Calu3 (cell line): ENCODE results near the gene DRAP1. TPM values are rescaled to one million over a fixed set of nuclear protein-coding genes. Genes with fewer than 3 reads are reported as not detected.

Experiments
- BruUV-seq: library from RNA; stranded (reverse); fragments of 400-500 nt; replicated peaks from 2 replicates; lab custom pipeline; 2021; lab: Mats Ljungman, UMichigan
- CTCF ChIA-PET: fragments of 300-600 bp; sonication (Branson Sonifier 250); formaldehyde crosslinking; loops from one replicate; lab custom pipeline; 2022; ENCODE audit warnings: antibody characterized with exemption; lab: Charles Lee
- DNase-seq: peaks from one replicate; pipeline ENCODE4 v3.0.0; 2022
- H3K27ac Mint-ChIP-seq: one replicate; pipeline ENCODE4 v1.8.0; 2022; ENCODE audit warnings: mixed read lengths; ENCODE audit not compliant: unreplicated experiment
- H3K27me3 Mint-ChIP-seq: one replicate; pipeline ENCODE4 v1.8.0; 2022; ENCODE audit warnings: mixed read lengths; ENCODE audit not compliant: unreplicated experiment
- H3K36me3 Mint-ChIP-seq: one replicate; pipeline ENCODE4 v1.8.0; 2022; ENCODE audit warnings: mild to moderate bottlenecking, moderate library complexity, mixed read lengths; ENCODE audit not compliant: insufficient read depth, unreplicated experiment
- H3K4me1 Mint-ChIP-seq: one replicate; pipeline ENCODE4 v1.8.0; 2022; ENCODE audit warnings: mild to moderate bottlenecking, low read depth, mixed read lengths; ENCODE audit not compliant: unreplicated experiment
- H3K4me3 Mint-ChIP-seq: one replicate; pipeline ENCODE4 v1.8.0; 2022; ENCODE audit warnings: mild to moderate bottlenecking, low read depth, moderate library complexity, mixed read lengths; ENCODE audit not compliant: unreplicated experiment
- H3K9me3 Mint-ChIP-seq: one replicate; pipeline ENCODE4 v1.8.0; 2022; ENCODE audit warnings: low read depth, mixed read lengths; ENCODE audit not compliant: unreplicated experiment
- CTCF ChIP-seq: fragments of 200-600 bp; IDR thresholded peaks from one replicate; pipeline ENCODE4 v1.8.0; 2022; ENCODE audit warnings: antibody characterized with exemption; ENCODE audit not compliant: unreplicated experiment
- intact Hi-C: fragments of 100-400 bp; cut with micrococcal nuclease; formaldehyde crosslinking; loops from one replicate; pipeline ENCODE4 v1.10.0; 2022; ENCODE audit not compliant: unreplicated experiment
- total RNA-seq: library from RNA; stranded (reverse); gene quantifications from 2 replicates; pipeline ENCODE4 v1.2.3, GENCODE V29; 2022

Gene DRAP1
- total RNA-seq, 1 experiment from 2014 or later = 114 TPM

- BruUV-seq = no TSS peak
- intact Hi-C loops = no loop called here
- Mint-ChIP-seq H3K9me3 (no peaks in the 10 kb centered on the region), H3K4me1 (peaks cover 33% of the 10 kb centered on the region), H3K27ac (peak overlapping the region; percentile 52), H3K36me3 (peaks cover 76% of the 10 kb centered on the region), H3K4me3 (peak overlapping the region; percentile 94), H3K27me3 (no peaks in the 10 kb centered on the region)
- no peak for DNase-seq
- no peak for TF ChIP-seq CTCF
- CTCF ChIA-PET = no interaction called here
Observed at GRCh38 chr11:65919573-65920371, 546 bp downstream of the DRAP1 start.

GRCh38 chr11:65920372-65920802 lies 1.2 kb downstream of the DRAP1 start:
- CTCF ChIA-PET = no interaction called here
- no peaks in the 10 kb centered on the region for H3K27me3 Mint-ChIP-seq
- H3K4me1 Mint-ChIP-seq = peaks cover 27% of the 10 kb centered on the region
- H3K27ac Mint-ChIP-seq = peak overlapping the region; percentile 52
- TF ChIP-seq CTCF = no peak
- BruUV-seq = no TSS peak
- no peak for DNase-seq
- H3K36me3 Mint-ChIP-seq = peaks cover 70% of the 10 kb centered on the region
- intact Hi-C loops = no loop called here
- peak overlapping the region; percentile 94 for H3K4me3 Mint-ChIP-seq
- H3K9me3 Mint-ChIP-seq = no peaks in the 10 kb centered on the region

GRCh38 chr11:65921033-65921555 lies 1.9 kb downstream of the DRAP1 start:
- no peak overlapping the region for H3K27ac Mint-ChIP-seq
- DNase-seq = no peak
- intact Hi-C loops = no loop called here
- no peak for TF ChIP-seq CTCF
- no peaks in the 10 kb centered on the region for H3K9me3 Mint-ChIP-seq
- CTCF ChIA-PET = interaction anchor here (0.6 kb wide), 1 partner anchor 23 kb away, joined by 3 read pairs; no protein-coding TSS in a partner anchor
- H3K4me1 Mint-ChIP-seq = peaks cover 20% of the 10 kb centered on the region
- H3K4me3 Mint-ChIP-seq = peak overlapping the region; percentile 94
- H3K36me3 Mint-ChIP-seq = peaks cover 63% of the 10 kb centered on the region
- no TSS peak for BruUV-seq
- H3K27me3 Mint-ChIP-seq = no peaks in the 10 kb centered on the region

- H3K9me3 Mint-ChIP-seq = no peaks in the 10 kb centered on the region
- H3K4me3 Mint-ChIP-seq = no peak overlapping the region
- no peaks in the 10 kb centered on the region for H3K27me3 Mint-ChIP-seq
- CTCF ChIA-PET = interaction anchor here (0.6 kb wide), 1 partner anchor 22 kb away, joined by 3 read pairs; no protein-coding TSS in a partner anchor
- no peak for TF ChIP-seq CTCF
- peaks cover 58% of the 10 kb centered on the region for H3K36me3 Mint-ChIP-seq
- DNase-seq = no peak
- H3K4me1 Mint-ChIP-seq = peaks cover 12% of the 10 kb centered on the region
- BruUV-seq = no TSS peak
- intact Hi-C loops = no loop called here
- no peak overlapping the region for H3K27ac Mint-ChIP-seq
Observed at GRCh38 chr11:65921876-65922275, 2.6 kb downstream of the DRAP1 start.
